Loucy (cell line): Measurements from ENCODE around the gene DHX57.
"Not testable (repeated sequence)": the region's sequence is repeated elsewhere in the genome, so short reads cannot be mapped to it uniquely, and the experiment has no call there.

Source experiments
- H2AFZ ChIP-seq: fragments of 200-600 bp; sonication (generic); 2 replicates; pipeline ENCODE4 v1.6.0; 2016; ENCODE audit warnings: antibody characterized with exemption, mild to moderate bottlenecking, low read length, moderate library complexity
- H3F3A ChIP-seq: fragments of 200-600 bp; 2 replicates; pipeline ENCODE4 v1.6.0; 2016; ENCODE audit warnings: antibody characterized with exemption, low read depth, mild to moderate bottlenecking
- H3K27me3 ChIP-seq: fragments of 200-600 bp; sonication (generic); 2 replicates; pipeline ENCODE4 v1.6.1; 2014; ENCODE audit warnings: low read length, mild to moderate bottlenecking; ENCODE audit not compliant: insufficient read depth, poor library complexity, severe bottlenecking
- H3K36me3 ChIP-seq: fragments of 200-600 bp; sonication (generic); 2 replicates; pipeline ENCODE4 v1.6.1; 2016; ENCODE audit warnings: low read length; ENCODE audit not compliant: insufficient read depth
- H3K4me1 ChIP-seq: fragments of 200-600 bp; sonication (generic); 2 replicates; pipeline ENCODE4 v1.5.1; 2014; ENCODE audit warnings: low read length, mild to moderate bottlenecking; ENCODE audit not compliant: insufficient read depth, poor library complexity, severe bottlenecking
- H3K4me2 ChIP-seq: fragments of 200-600 bp; sonication (generic); 2 replicates; pipeline ENCODE4 v1.6.0; 2014; ENCODE audit warnings: antibody characterized with exemption, low read length, low read depth, mild to moderate bottlenecking; ENCODE audit not compliant: poor library complexity, severe bottlenecking
- H3K4me3 ChIP-seq: fragments of 200-600 bp; sonication (generic); 2 replicates; pipeline ENCODE4 v1.5.1; 2014; ENCODE audit warnings: low read length, mild to moderate bottlenecking, mixed read lengths; ENCODE audit not compliant: poor library complexity, severe bottlenecking
- H3K79me2 ChIP-seq: fragments of 200-600 bp; sonication (generic); 2 replicates; pipeline ENCODE4 v1.6.1; 2014; ENCODE audit warnings: low read length; ENCODE audit not compliant: insufficient read depth
- H3K9ac ChIP-seq: fragments of 200-600 bp; sonication (generic); 2 replicates; pipeline ENCODE4 v1.6.0; 2014; ENCODE audit warnings: mild to moderate bottlenecking, low read depth, low read length, moderate library complexity; ENCODE audit not compliant: poor library complexity, severe bottlenecking
- H3K9me2 ChIP-seq: fragments of 200-600 bp; sonication (generic); replicated peaks from 2 replicates; pipeline ENCODE4 v1.6.1; 2016; ENCODE audit warnings: low read depth, low read length, mixed read lengths
- H3K9me3 ChIP-seq: fragments of 200-600 bp; sonication (generic); 2 replicates; pipeline ENCODE4 v1.6.1; 2014; ENCODE audit warnings: mild to moderate bottlenecking, antibody characterized with exemption, low read length, low read depth; ENCODE audit not compliant: insufficient read depth
- H4K20me1 ChIP-seq: fragments of 200-600 bp; sonication (generic); 2 replicates; pipeline ENCODE4 v1.6.0; 2014; ENCODE audit warnings: antibody characterized with exemption, low read length, mild to moderate bottlenecking; ENCODE audit not compliant: insufficient read depth, poor library complexity, severe bottlenecking
- CTCF ChIP-seq: fragments of 200-600 bp; sonication (generic); conservative IDR thresholded peaks from 2 replicates; pipeline ENCODE4 v1.5.1; 2014; ENCODE audit warnings: mild to moderate bottlenecking, antibody characterized with exemption, low read length
- EZH2phosphoT487 ChIP-seq: fragments of 200-600 bp; IDR thresholded peaks from 2 replicates; pipeline ENCODE4 v1.6.1; 2018; ENCODE audit warnings: antibody characterized with exemption, mild to moderate bottlenecking, moderate library complexity, borderline replicate concordance

The DHX57 gene

GRCh38 chr2:38797250-38797676 lies 78.5 kb downstream of the DHX57 start:
- Histone ChIP-seq H3K9me2 (no peaks in the 10 kb centered on the region), H3F3A (no peaks in the 10 kb centered on the region), H3K27me3 (no peaks in the 10 kb centered on the region), H3K4me1 (no peaks in the 10 kb centered on the region), H3K9ac (no peak overlapping the region), H3K4me3 (no peak overlapping the region), H4K20me1 (no peaks in the 10 kb centered on the region), H3K4me2 (no peak overlapping the region), H3K79me2 (no peaks in the 10 kb centered on the region), H2AFZ (no peak overlapping the region), H3K36me3 (no peaks in the 10 kb centered on the region; the same call in 1 of the 2 replicates), H3K9me3 (no peaks in the 10 kb centered on the region)
- no peak for TF ChIP-seq CTCF
- no peak for TF ChIP-seq EZH2phosphoT487

- not testable (repeated sequence) for H3K4me3 ChIP-seq, H3K79me2 ChIP-seq, H3K9me3 ChIP-seq, H3K9me2 ChIP-seq, H3K4me1 ChIP-seq, H3K27me3 ChIP-seq, H3K4me2 ChIP-seq, H3F3A ChIP-seq, H3K9ac ChIP-seq, H2AFZ ChIP-seq, H4K20me1 ChIP-seq, H3K36me3 ChIP-seq
Measured at GRCh38 chr2:38795016-38795415, 80.7 kb downstream of the DHX57 start.

GRCh38 chr2:38794235-38794946 lies 81.3 kb downstream of the DHX57 start:
- H3K79me2 ChIP-seq, result no peaks in the 10 kb centered on the region
- H3K9me3 ChIP-seq, result no peaks in the 10 kb centered on the region
- no peaks in the 10 kb centered on the region for H3K4me1 ChIP-seq

More at GRCh38 chr2:38794235-38794946, 81.3 kb downstream of the DHX57 start:
- TF ChIP-seq CTCF, result no peak
- TF ChIP-seq EZH2phosphoT487, result no peak
- no peaks in the 10 kb centered on the region; the same call in 1 of the 2 replicates for H3K36me3 ChIP-seq
- no peak overlapping the region for H3K9ac ChIP-seq
- H3F3A ChIP-seq, result no peaks in the 10 kb centered on the region
- no peaks in the 10 kb centered on the region for H3K27me3 ChIP-seq
- no peaks in the 10 kb centered on the region for H4K20me1 ChIP-seq
- no peaks in the 10 kb centered on the region for H3K9me2 ChIP-seq
- H2AFZ ChIP-seq, result no peak overlapping the region
- no peak overlapping the region for H3K4me3 ChIP-seq
- H3K4me2 ChIP-seq, result no peak overlapping the region
